HEK293T (cell line): ENCODE data around the gene TSC2.

Experiments
- ARNT ChIP-seq: fragments of 450-650 bp; IDR thresholded peaks from 2 replicates; pipeline ENCODE4 v1.6.1; 2017; ENCODE audit warnings: mild to moderate bottlenecking
- ELF4 ChIP-seq: fragments of 450-650 bp; IDR thresholded peaks from 2 replicates; pipeline ENCODE4 v1.6.1; 2017; ENCODE audit warnings: antibody characterized with exemption
- FOXM1 ChIP-seq: fragments of 450-650 bp; IDR thresholded peaks from 2 replicates; pipeline ENCODE4 v1.6.1; 2017; ENCODE audit warnings: mild to moderate bottlenecking, borderline replicate concordance
- L3MBTL2 ChIP-seq: fragments of 450-650 bp; conservative IDR thresholded peaks from 2 replicates; pipeline ENCODE4 v1.6.1; 2016; ENCODE audit warnings: mild to moderate bottlenecking
- SP1 ChIP-seq: fragments of 450-650 bp; IDR thresholded peaks from 2 replicates; pipeline ENCODE4 v1.6.1; 2017
- TARDBP ChIP-seq: fragments of 450-650 bp; IDR thresholded peaks from 2 replicates; pipeline ENCODE4 v1.6.1; 2016
- ZNF384 ChIP-seq: fragments of 450-650 bp; IDR thresholded peaks from 2 replicates; pipeline ENCODE4 v1.6.1; 2016

- TF ChIP-seq L3MBTL2 (no peak), ARNT (no peak), TARDBP (no peak), SP1 (no peak), FOXM1 (no peak), ELF4 (no peak), ZNF384 (no peak)
Measured at GRCh38 chr16:2005646-2006045, 42.1 kb upstream of the TSC2 start.
